Parathyroid adenoma (tissue), 2 donors: ENCODE data around the gene INPP5B.

Experiments used
- H2AFZ ChIP-seq: fragments of 300-600 bp; sonication (generic); one replicate; pipeline ENCODE4 v1.7.0; 2017; ENCODE audit warnings: antibody characterized with exemption, mild to moderate bottlenecking
- H3K27ac ChIP-seq: fragments of 300-600 bp; sonication (generic); one replicate; pipeline ENCODE4 v1.7.0; 2017
- H3K27me3 ChIP-seq: fragments of 300-600 bp; sonication (generic); one replicate; pipeline ENCODE4 v1.7.0; 2017; ENCODE audit warnings: low read length; ENCODE audit not compliant: control insufficient read depth, insufficient read depth
- H3K36me3 ChIP-seq: fragments of 300-600 bp; sonication (generic); one replicate; pipeline ENCODE4 v1.7.0; 2017; ENCODE audit warnings: low read length; ENCODE audit not compliant: control insufficient read depth, insufficient read depth
- H3K4me1 ChIP-seq: fragments of 300-600 bp; sonication (generic); one replicate; pipeline ENCODE4 v1.7.0; 2017; ENCODE audit warnings: control low read depth
- H3K4me2 ChIP-seq: fragments of 300-600 bp; sonication (generic); one replicate; pipeline ENCODE4 v1.7.0; 2017; ENCODE audit warnings: low read length
- H3K4me3 ChIP-seq: fragments of 300-600 bp; sonication (generic); one replicate; pipeline ENCODE4 v1.7.0; 2017; ENCODE audit warnings: low read depth, low read length
- H3K79me2 ChIP-seq: fragments of 300-600 bp; sonication (generic); one replicate; pipeline ENCODE4 v1.7.0; 2017; ENCODE audit warnings: control low read depth
- H3K9ac ChIP-seq: fragments of 300-600 bp; sonication (generic); one replicate; pipeline ENCODE4 v1.7.0; 2017; ENCODE audit warnings: mild to moderate bottlenecking
- H3K9me3 ChIP-seq: fragments of 300-600 bp; sonication (generic); one replicate; pipeline ENCODE4 v1.7.0; 2017; ENCODE audit warnings: low read length; ENCODE audit not compliant: control insufficient read depth
- CTCF ChIP-seq: fragments of 300-600 bp; sonication (generic); IDR thresholded peaks from one replicate; pipeline ENCODE4 v1.7.0; 2017; ENCODE audit warnings: antibody characterized with exemption, mild to moderate bottlenecking
- donor health status: primary hyperparathyroidism.

The INPP5B gene

GRCh38 chr1:37932759-37933158, 14.1 kb downstream of the INPP5B start:
- H2AFZ ChIP-seq: no peak overlapping the region
- H3K9me3 ChIP-seq: no peaks in the 10 kb centered on the region
- H3K4me1 ChIP-seq: peaks cover 3% of the 10 kb centered on the region
- H3K4me2 ChIP-seq: no peak overlapping the region
- H3K4me3 ChIP-seq: no peak overlapping the region
- H3K36me3 ChIP-seq: no peaks in the 10 kb centered on the region
- no peaks in the 10 kb centered on the region for H3K27me3 ChIP-seq
- no peak for TF ChIP-seq CTCF
- no peak overlapping the region for H3K27ac ChIP-seq
- peaks cover 5% of the 10 kb centered on the region for H3K79me2 ChIP-seq
- no peak overlapping the region for H3K9ac ChIP-seq

- no peak for TF ChIP-seq CTCF
- Histone ChIP-seq H2AFZ (peak overlapping the region; percentile 69), H3K27ac (no peak overlapping the region), H3K9me3 (no peaks in the 10 kb centered on the region), H3K9ac (no peak overlapping the region), H3K4me1 (peaks cover 3% of the 10 kb centered on the region), H3K4me2 (peak overlapping the region; percentile 84), H3K4me3 (peak overlapping the region; percentile 61), H3K79me2 (peaks cover 5% of the 10 kb centered on the region), H3K27me3 (no peaks in the 10 kb centered on the region), H3K36me3 (no peaks in the 10 kb centered on the region)
Measured at GRCh38 chr1:37931361-37932158, 15.3 kb downstream of the INPP5B start.

GRCh38 chr1:37931102-37931360, 15.8 kb downstream of the INPP5B start:
- no peaks in the 10 kb centered on the region for H3K9me3 ChIP-seq
- peak overlapping the region; percentile 84 for H3K4me2 ChIP-seq
- H3K79me2 ChIP-seq: peaks cover 5% of the 10 kb centered on the region
- H3K9ac ChIP-seq: no peak overlapping the region
- H3K27me3 ChIP-seq: no peaks in the 10 kb centered on the region
- TF ChIP-seq CTCF: no peak
- H2AFZ ChIP-seq: no peak overlapping the region
- peak overlapping the region; percentile 61 for H3K4me3 ChIP-seq
- H3K4me1 ChIP-seq: peaks cover 3% of the 10 kb centered on the region
- H3K36me3 ChIP-seq: no peaks in the 10 kb centered on the region
- H3K27ac ChIP-seq: no peak overlapping the region

- Histone ChIP-seq H3K4me1 (peaks cover 3% of the 10 kb centered on the region), H3K4me3 (peak overlapping the region; percentile 61), H3K79me2 (peaks cover 5% of the 10 kb centered on the region), H3K4me2 (peak overlapping the region; percentile 84), H3K27me3 (no peaks in the 10 kb centered on the region), H3K36me3 (no peaks in the 10 kb centered on the region), H2AFZ (no peak overlapping the region), H3K9ac (no peak overlapping the region), H3K27ac (no peak overlapping the region), H3K9me3 (no peaks in the 10 kb centered on the region)
- no peak for TF ChIP-seq CTCF
Measured at GRCh38 chr1:37930246-37931101, 16.4 kb downstream of the INPP5B start.
